Tibial nerve (tissue), 4 donors: Measurements from ENCODE around the gene GLTP. TPM values are rescaled to one million over a fixed set of nuclear protein-coding genes. Genes with fewer than 3 reads are reported as not detected.

Experiments used
- DNase-seq, 2 donors: peaks; one replicate each; pipeline ENCODE4 v3.0.0-alpha.2; 2019; ENCODE audit warnings: low spot score in 2 of 2
- H3K27ac ChIP-seq, 4 donors: fragments of 200-600 bp; sonication (generic) in 3 of 4; one replicate each; pipeline ENCODE4 v1.5.1; 2017 to 2019; ENCODE audit warnings: mild to moderate bottlenecking in 1 of 4
- H3K27me3 ChIP-seq, 2 donors: fragments of 200-600 bp; sonication (generic) in 1 of 2; one replicate each; pipeline versions ENCODE4 v1.5.1 to v1.6.0; 2017 to 2019
- H3K36me3 ChIP-seq, 3 donors: fragments of 200-600 bp; sonication (generic); one replicate each; pipeline ENCODE4 v1.5.1; 2018 to 2019
- H3K4me1 ChIP-seq, 4 donors: fragments of 200-600 bp; sonication (generic) in 3 of 4; one replicate each; pipeline ENCODE4 v1.5.1; 2017 to 2019
- H3K4me3 ChIP-seq, 4 donors: fragments of 200-600 bp; sonication (generic) in 3 of 4; one replicate each; pipeline ENCODE4 v1.5.1; 2017 to 2019; ENCODE audit warnings: mild to moderate bottlenecking in 1 of 4, moderate library complexity in 1 of 4
- H3K9me3 ChIP-seq, 4 donors: fragments of 200-600 bp; sonication (generic) in 3 of 4; one replicate each; pipeline ENCODE4 v1.5.1; 2017 to 2019
- EP300 ChIP-seq, 2 donors: sonication (generic); formaldehyde crosslinking; IDR thresholded peaks; one replicate each; pipeline ENCODE4 v1.6.1; 2017; ENCODE audit warnings: antibody characterized with exemption in 2 of 2, mild to moderate bottlenecking in 1 of 2
- POLR2A ChIP-seq, 2 donors: fragments of 450-650 bp; IDR thresholded peaks; one replicate each; pipeline ENCODE4 v1.6.1; 2017; ENCODE audit warnings: antibody characterized with exemption in 2 of 2, mild to moderate bottlenecking in 2 of 2, moderate library complexity in 2 of 2
- WGBS, 2 donors: methylation state at CpG; one replicate each; pipeline ENCODE4 v1.1.5; 2018; 5-methylcytosine and 5-hydroxymethylcytosine counted together
- total RNA-seq, 4 donors: library from RNA; depleted of rRNA; stranded (reverse); fragments of >200 nt; gene quantifications; one replicate each; pipeline ENCODE4 v1.1.0, GENCODE V29; 2016
- TF ChIP-seq, protein P1 (sequence below), 5 experiments: fragments of 200-600 bp in 3 of 5; fragments of 450-650 bp in 2 of 5; sonication (generic) in 3 of 5; IDR thresholded peaks; one replicate each; pipeline ENCODE4 v1.5.1; 2016 to 2019; ENCODE audit warnings: antibody characterized with exemption in 5 of 5, mild to moderate bottlenecking in 3 of 5, moderate library complexity in 2 of 5

The GLTP gene
- total RNA-seq, 4 donors from 2014 or later, result 42.0 to 71.7 (median 49.7) TPM

DNA sequence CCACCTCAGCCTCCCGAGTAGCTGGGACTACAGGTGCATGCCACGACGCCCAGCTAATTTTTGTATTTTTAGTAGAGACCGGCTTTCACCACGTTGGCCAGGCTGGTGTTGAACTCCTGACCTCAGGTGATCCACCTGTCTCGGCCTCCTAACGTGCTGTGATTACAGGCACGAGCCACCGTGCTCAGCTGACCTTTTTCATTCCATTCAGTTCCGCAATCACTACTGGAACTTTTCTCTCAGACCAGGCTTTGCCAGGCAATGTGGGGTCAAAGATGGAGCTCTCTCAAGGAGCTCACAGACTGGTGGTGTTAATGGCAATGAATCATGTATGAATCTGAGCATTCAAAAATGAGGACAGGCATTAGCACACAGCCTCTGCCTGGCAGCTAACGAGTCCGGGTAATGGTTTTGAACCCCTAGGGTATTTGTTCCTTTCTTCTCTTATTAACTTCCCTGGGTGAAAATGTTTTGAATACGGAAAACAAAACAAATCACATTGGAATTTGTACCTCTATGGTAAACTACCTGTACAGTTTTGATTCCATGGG lies 10.4 kb upstream of the GLTP start:
- Histone ChIP-seq H3K4me3 (no peak overlapping the region), H3K27ac (no peak overlapping the region), H3K9me3 (no peaks in the 10 kb centered on the region), H3K27me3 (peaks cover 0 to 5% of the 10 kb centered on the region in 2 donors), H3K36me3 (no peaks in the 10 kb centered on the region), H3K4me1 (peaks cover 0 to 8% (median 0%) of the 10 kb centered on the region in 4 donors)
- TF ChIP-seq EP300 (IDR thresholded peaks at IDR 0.05) (no peak), POLR2A (IDR thresholded peaks at IDR 0.05) (no peak)
- TF ChIP-seq, protein P1, sequence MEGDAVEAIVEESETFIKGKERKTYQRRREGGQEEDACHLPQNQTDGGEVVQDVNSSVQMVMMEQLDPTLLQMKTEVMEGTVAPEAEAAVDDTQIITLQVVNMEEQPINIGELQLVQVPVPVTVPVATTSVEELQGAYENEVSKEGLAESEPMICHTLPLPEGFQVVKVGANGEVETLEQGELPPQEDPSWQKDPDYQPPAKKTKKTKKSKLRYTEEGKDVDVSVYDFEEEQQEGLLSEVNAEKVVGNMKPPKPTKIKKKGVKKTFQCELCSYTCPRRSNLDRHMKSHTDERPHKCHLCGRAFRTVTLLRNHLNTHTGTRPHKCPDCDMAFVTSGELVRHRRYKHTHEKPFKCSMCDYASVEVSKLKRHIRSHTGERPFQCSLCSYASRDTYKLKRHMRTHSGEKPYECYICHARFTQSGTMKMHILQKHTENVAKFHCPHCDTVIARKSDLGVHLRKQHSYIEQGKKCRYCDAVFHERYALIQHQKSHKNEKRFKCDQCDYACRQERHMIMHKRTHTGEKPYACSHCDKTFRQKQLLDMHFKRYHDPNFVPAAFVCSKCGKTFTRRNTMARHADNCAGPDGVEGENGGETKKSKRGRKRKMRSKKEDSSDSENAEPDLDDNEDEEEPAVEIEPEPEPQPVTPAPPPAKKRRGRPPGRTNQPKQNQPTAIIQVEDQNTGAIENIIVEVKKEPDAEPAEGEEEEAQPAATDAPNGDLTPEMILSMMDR (IDR thresholded peaks at IDR 0.05), result no peak
- 57 to 58% methylated on average over 13 of the region's 13 CpGs for WGBS, 2 donors
- no peak for DNase-seq

DNA sequence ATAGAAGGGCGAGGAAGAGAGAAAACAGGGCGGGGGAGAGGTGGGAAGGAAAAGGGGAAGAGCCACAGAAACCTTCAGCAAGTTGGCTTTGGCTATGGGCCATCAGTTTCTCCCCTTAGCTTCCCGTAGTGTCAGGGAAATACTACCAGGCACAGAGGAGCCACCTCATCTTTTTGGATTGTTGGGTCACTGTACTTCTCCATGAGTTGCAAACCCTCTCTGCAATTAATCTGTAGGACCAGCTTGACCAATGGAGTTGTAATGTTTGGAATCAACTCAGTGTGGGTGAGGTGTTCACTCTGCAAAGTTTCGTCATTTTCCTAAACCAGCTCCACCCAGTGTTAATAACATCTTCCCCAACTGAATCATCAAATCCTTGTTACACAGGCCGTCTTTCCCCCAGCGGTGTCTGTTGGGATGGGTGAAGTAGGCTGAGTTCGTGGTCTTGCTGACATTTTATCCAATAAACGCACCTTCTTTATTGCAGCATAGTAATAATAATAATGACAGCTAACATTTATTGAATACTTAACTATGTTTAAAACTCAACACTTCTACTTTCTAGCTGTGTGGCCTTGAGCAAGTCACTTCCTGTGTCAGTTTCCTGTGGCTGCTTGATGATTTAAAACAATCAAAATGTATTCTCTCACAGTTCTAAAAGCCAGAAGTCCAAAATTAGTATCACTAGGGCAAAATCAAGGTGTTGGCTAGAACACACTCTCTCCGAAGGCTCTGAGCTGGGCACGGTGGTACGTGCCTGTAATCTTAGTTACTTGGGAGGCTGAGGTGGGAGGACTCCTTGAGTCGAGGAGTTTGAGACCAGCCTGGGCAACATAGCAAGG lies 8.1 kb upstream of the GLTP start:
- Histone ChIP-seq H3K27ac (peak overlapping the region in 3 of 4 donors; percentile 9 to 16 (median 12)), H3K27me3 (peaks cover 0 to 5% of the 10 kb centered on the region in 2 donors), H3K4me3 (no peak overlapping the region), H3K36me3 (no peaks in the 10 kb centered on the region), H3K4me1 (peaks cover 0 to 8% (median 0%) of the 10 kb centered on the region in 4 donors), H3K9me3 (no peaks in the 10 kb centered on the region)
- DNase-seq, result peak in 1 of 2 donors; percentile 25
- TF ChIP-seq EP300 (IDR thresholded peaks at IDR 0.05) (peak in 1 of 2 donors; percentile 11), POLR2A (IDR thresholded peaks at IDR 0.05) (no peak)
- 64 to 71% methylated on average over 12 of the region's 12 CpGs for WGBS, 2 donors

DNA sequence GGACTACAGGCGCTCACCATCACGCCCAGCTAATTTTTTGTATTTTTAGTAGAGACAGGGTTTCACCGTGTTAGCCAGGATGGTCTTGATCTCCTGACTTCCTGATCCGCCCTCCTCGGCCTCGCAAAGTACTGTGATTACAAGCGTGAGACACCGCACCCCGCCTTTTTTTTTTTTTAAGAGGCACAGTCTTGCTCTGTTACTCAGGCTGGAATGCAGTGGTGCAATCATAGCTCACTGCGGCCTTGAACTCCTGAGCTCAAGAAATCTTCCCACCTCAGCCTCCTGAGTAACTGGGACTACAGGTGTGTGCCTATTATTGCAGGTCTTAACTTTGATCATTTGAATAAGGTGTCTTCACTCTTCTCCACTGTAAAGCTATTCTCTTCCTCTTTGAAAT lies 5.3 kb upstream of the GLTP start:
- Histone ChIP-seq H3K27ac (no peak overlapping the region), H3K4me1 (peaks cover 0 to 14% (median 5%) of the 10 kb centered on the region in 4 donors), H3K27me3 (peaks cover 0 to 5% of the 10 kb centered on the region in 2 donors), H3K36me3 (no peaks in the 10 kb centered on the region), H3K4me3 (no peak overlapping the region), H3K9me3 (no peaks in the 10 kb centered on the region)
- TF ChIP-seq POLR2A (IDR thresholded peaks at IDR 0.05) (no peak), EP300 (IDR thresholded peaks at IDR 0.05) (no peak)
- TF ChIP-seq, protein P1 (IDR thresholded peaks at IDR 0.05), result no peak
- 80 to 85% methylated on average over 10 of the region's 10 CpGs for WGBS, 2 donors
- no peak for DNase-seq

DNA sequence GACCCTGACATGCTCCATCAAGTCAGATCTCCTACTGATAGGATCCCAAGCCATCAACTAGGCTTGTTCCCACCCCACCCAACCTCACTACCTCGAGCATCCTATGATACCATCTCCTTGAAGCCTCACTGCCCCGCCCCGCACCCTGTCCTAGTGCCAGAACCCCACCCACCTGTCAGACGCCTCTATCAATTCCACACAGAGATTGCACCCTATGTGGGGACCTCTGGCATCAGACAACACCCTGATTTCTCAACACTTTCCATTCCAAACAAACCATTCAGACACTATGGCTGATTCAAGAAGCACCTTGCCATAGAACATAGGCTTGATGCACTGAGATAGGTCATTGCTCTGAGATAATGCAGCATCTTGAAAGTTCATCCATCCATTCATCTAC lies 3.1 kb upstream of the GLTP start:
- Histone ChIP-seq H3K9me3 (no peaks in the 10 kb centered on the region), H3K4me1 (peaks cover 0 to 18% (median 16%) of the 10 kb centered on the region in 4 donors), H3K27ac (no peak overlapping the region), H3K27me3 (peaks cover 0 to 5% of the 10 kb centered on the region in 2 donors), H3K4me3 (no peak overlapping the region), H3K36me3 (no peaks in the 10 kb centered on the region)
- no peak for DNase-seq
- 67 to 71% methylated on average over 4 of the region's 4 CpGs for WGBS, 2 donors
- TF ChIP-seq, protein P1 (IDR thresholded peaks at IDR 0.05), result no peak
- no peak for TF ChIP-seq POLR2A (IDR thresholded peaks at IDR 0.05)
- TF ChIP-seq EP300 (IDR thresholded peaks at IDR 0.05), result no peak

DNA sequence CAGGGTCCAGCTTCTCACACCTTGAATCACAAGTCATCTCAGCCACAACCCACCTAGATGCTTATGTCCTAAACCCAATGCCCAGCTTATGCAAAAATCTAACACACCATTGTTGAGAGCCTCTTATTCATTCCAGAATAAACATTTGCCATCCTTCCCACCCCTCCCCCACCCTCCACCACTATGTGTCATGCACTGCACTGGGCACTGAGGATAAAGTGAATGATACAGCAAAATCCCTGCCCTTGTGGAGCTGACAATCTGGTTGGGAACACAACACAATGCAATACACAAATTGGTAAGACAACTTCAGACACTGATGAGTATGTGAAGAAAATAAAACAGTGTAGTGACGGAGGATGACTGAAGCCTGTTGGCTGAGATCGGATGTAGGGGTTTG lies 1.4 kb upstream of the GLTP start:
- H3K4me3 ChIP-seq, result no peak overlapping the region
- no peak for TF ChIP-seq POLR2A (IDR thresholded peaks at IDR 0.05)
- TF ChIP-seq EP300 (IDR thresholded peaks at IDR 0.05), result no peak
- TF ChIP-seq, protein P1 (IDR thresholded peaks at IDR 0.05), result no peak
- WGBS, 2 donors, result 83 to 92% methylated on average over 2 of the region's 2 CpGs

More for the DNA sequence above, 1.4 kb upstream of the GLTP start:
- Histone ChIP-seq H3K9me3 (no peaks in the 10 kb centered on the region), H3K27ac (no peak overlapping the region), H3K36me3 (no peaks in the 10 kb centered on the region), H3K27me3 (peaks cover 0 to 3% of the 10 kb centered on the region in 2 donors), H3K4me1 (peaks cover 0 to 35% (median 25%) of the 10 kb centered on the region in 4 donors)
- DNase-seq, result no peak
